Duodenal mucosa (tissue), 2 donors: ENCODE results near the gene NOS1AP.
A peak's percentile ranks its signal among the peaks of the same experiment; 100 is the strongest.

Experiments used
- H3K27ac ChIP-seq: one replicate; pipeline ENCODE4 v1.7.0; 2013; ENCODE audit warnings: low read depth, low read length
- H3K27me3 ChIP-seq, 2 donors: one replicate each; pipeline ENCODE4 v1.7.0; 2013; ENCODE audit warnings: low read length in 2 of 2, control low read depth in 1 of 2; ENCODE audit not compliant: insufficient read depth in 2 of 2, control insufficient read depth in 1 of 2
- H3K36me3 ChIP-seq, 2 donors: one replicate each; pipeline ENCODE4 v1.7.0; 2013; ENCODE audit warnings: low read length in 2 of 2, control low read depth in 1 of 2; ENCODE audit not compliant: insufficient read depth in 2 of 2, control insufficient read depth in 1 of 2
- H3K4me1 ChIP-seq, 2 donors: one replicate each; pipeline ENCODE4 v1.7.0; 2013; ENCODE audit warnings: low read length in 2 of 2, control low read depth in 1 of 2; ENCODE audit not compliant: insufficient read depth in 2 of 2, control insufficient read depth in 1 of 2
- H3K4me3 ChIP-seq, 2 donors: one replicate each; pipeline ENCODE4 v1.7.0; 2013; ENCODE audit warnings: low read length in 2 of 2, low read depth in 1 of 2
- H3K9ac ChIP-seq, 2 donors: one replicate each; pipeline ENCODE4 v1.7.0; 2013; ENCODE audit warnings: low read length in 2 of 2, low read depth in 1 of 2
- H3K9me3 ChIP-seq, 2 donors: one replicate each; pipeline ENCODE4 v1.7.0; 2013; ENCODE audit warnings: low read length in 2 of 2, control low read depth in 1 of 2; ENCODE audit not compliant: control insufficient read depth in 1 of 2

NOS1AP gene

GRCh38 chr1:162360237-162360873 lies 290.9 kb downstream of the NOS1AP start:
- Histone ChIP-seq H3K9me3 (no peaks in the 10 kb centered on the region), H3K9ac (no peak overlapping the region), H3K27ac (no peak overlapping the region), H3K4me3 (no peak overlapping the region), H3K36me3 (peaks cover 0 to 10% of the 10 kb centered on the region in 2 donors), H3K4me1 (no peaks in the 10 kb centered on the region), H3K27me3 (no peaks in the 10 kb centered on the region)

DNA sequence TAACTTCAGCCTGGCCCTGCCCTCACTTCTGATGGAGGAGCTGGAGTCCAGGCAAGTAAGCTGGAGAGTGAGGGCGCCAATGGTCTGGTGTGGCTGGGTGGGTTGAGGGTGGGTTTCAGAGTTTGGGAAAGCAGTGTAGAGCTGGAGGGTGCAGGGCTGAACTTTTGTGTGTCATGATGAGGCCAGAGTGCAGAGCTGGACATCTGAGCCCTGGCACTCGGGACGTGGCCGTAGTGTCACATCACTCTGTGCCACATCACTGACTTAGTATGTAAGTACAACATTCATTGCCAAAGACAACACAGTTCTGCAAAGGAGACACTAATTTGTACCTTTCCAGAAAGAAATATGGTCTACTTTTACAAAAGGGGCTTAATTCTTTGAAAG lies 291.4 kb downstream of the NOS1AP start:
- no peak overlapping the region for H3K9ac ChIP-seq
- H3K4me1 ChIP-seq = no peaks in the 10 kb centered on the region
- H3K27me3 ChIP-seq = no peaks in the 10 kb centered on the region
- H3K4me3 ChIP-seq = no peak overlapping the region
- H3K9me3 ChIP-seq = no peaks in the 10 kb centered on the region
- H3K27ac ChIP-seq = no peak overlapping the region
- peaks cover 0 to 8% of the 10 kb centered on the region in 2 donors for H3K36me3 ChIP-seq

GRCh38 chr1:162361349-162361748 lies 291.9 kb downstream of the NOS1AP start:
- Histone ChIP-seq H3K4me3 (no peak overlapping the region), H3K27me3 (no peaks in the 10 kb centered on the region), H3K9me3 (no peaks in the 10 kb centered on the region), H3K36me3 (peaks cover 0 to 8% of the 10 kb centered on the region in 2 donors), H3K27ac (no peak overlapping the region), H3K9ac (no peak overlapping the region), H3K4me1 (no peaks in the 10 kb centered on the region)

- Histone ChIP-seq H3K27ac (no peak overlapping the region), H3K4me1 (no peaks in the 10 kb centered on the region), H3K4me3 (no peak overlapping the region), H3K36me3 (peaks cover 0 to 13% of the 10 kb centered on the region in 2 donors), H3K9me3 (no peaks in the 10 kb centered on the region), H3K9ac (no peak overlapping the region), H3K27me3 (no peaks in the 10 kb centered on the region)
Measured at GRCh38 chr1:162363823-162364222, 294.3 kb downstream of the NOS1AP start.

GRCh38 chr1:162364498-162364897 lies 295.0 kb downstream of the NOS1AP start:
- Histone ChIP-seq H3K27me3 (no peaks in the 10 kb centered on the region), H3K4me1 (no peaks in the 10 kb centered on the region), H3K4me3 (no peak overlapping the region), H3K9me3 (no peaks in the 10 kb centered on the region), H3K36me3 (peaks cover 0 to 9% of the 10 kb centered on the region in 2 donors), H3K27ac (no peak overlapping the region), H3K9ac (no peak overlapping the region)

DNA sequence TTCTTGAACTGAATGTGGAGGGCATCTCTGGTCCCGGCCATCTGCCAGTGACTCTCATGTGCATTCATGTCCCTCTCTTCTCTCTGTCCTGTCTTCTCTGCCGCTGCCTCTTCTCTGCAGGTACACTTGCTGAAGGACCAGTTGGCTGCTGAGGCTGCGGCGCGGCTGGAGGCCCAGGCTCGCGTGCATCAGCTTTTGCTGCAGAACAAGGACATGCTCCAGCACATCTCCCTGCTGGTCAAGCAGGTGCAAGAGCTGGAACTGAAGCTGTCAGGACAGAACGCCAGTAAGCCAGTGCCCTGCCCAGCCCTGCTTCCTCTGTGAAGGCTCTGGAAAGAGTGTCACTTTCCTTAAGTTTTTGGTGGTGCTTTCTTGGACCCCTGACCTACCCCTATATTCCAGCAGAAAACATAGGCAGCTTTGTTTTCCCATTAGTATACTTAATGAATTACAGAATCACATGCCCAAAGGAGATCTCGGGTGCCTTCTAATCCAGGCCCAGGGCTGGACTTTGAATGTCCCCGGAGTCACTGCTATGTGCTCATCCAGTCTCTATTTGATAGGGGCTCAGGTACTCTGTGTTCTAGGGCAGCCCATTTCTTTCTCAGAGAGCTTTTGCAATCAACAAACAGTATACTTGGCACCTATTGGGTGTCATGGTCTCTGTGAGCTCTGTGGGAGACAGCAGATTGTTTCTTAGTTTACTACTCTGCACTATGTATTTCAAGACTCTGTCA lies 296.0 kb downstream of the NOS1AP start:
- Histone ChIP-seq H3K4me3 (no peak overlapping the region), H3K9ac (no peak overlapping the region), H3K27ac (no peak overlapping the region), H3K27me3 (no peaks in the 10 kb centered on the region), H3K36me3 (peaks cover 0 to 9% of the 10 kb centered on the region in 2 donors), H3K9me3 (no peaks in the 10 kb centered on the region), H3K4me1 (no peaks in the 10 kb centered on the region)

DNA sequence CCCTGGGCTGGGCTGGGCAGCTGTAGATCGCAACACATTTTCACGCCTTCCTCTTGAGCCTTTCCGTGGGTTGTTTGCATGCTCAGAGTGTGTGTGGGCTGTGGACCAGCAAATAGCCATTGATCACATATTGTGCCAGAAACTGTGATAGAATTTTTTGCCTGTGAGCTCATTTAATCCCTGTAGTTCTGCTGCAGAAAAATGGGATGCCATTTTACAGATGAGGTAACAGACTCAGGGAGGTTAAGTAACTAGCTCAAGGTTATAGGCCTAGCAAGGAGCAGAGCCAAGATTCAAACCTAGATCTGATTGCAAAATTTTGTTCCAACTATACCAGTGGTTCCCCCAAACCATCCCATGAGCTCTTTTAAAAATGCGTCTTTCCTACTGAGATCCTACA lies 296.7 kb downstream of the NOS1AP start:
- H3K4me3 ChIP-seq = no peak overlapping the region
- H3K27ac ChIP-seq = no peak overlapping the region
- H3K4me1 ChIP-seq = no peaks in the 10 kb centered on the region
- H3K9me3 ChIP-seq = no peaks in the 10 kb centered on the region
- H3K9ac ChIP-seq = no peak overlapping the region
- H3K36me3 ChIP-seq = peaks cover 0 to 9% of the 10 kb centered on the region in 2 donors
- no peaks in the 10 kb centered on the region for H3K27me3 ChIP-seq

DNA sequence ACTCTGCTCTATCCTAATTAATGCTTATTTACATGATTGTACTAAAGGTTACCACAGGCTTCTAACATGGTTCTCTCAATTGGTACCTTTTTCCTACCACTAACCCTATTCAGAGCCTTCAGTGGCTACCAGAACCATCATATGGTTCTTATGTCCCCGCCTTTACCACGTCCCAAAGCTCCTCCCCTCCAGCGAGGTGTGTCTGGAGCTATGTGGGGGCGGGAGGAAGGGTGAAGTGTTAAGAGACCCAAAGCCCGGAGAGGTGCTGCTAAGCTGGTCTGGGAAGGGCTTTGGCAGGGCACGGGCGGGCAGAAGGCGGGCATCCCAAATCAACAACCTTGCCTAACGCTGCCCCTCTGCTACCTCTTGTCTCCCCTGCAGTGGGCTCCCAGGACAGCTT lies 297.2 kb downstream of the NOS1AP start:
- no peaks in the 10 kb centered on the region for H3K9me3 ChIP-seq
- H3K4me1 ChIP-seq = peaks cover under 1 to 1% of the 10 kb centered on the region in 2 donors
- peak overlapping the region; percentile 4 to 59 for H3K4me3 ChIP-seq
- H3K9ac ChIP-seq = peak overlapping the region in 1 of 2 donors; percentile 57
- H3K36me3 ChIP-seq = peaks cover 0 to 9% of the 10 kb centered on the region in 2 donors
- H3K27ac ChIP-seq = no peak overlapping the region
- no peaks in the 10 kb centered on the region for H3K27me3 ChIP-seq

- Histone ChIP-seq H3K4me1 (peaks cover 5% of the 10 kb centered on the region in 2 donors), H3K27ac (no peak overlapping the region)
Measured at GRCh38 chr1:162367073-162367472, 297.6 kb downstream of the NOS1AP start.

DNA sequence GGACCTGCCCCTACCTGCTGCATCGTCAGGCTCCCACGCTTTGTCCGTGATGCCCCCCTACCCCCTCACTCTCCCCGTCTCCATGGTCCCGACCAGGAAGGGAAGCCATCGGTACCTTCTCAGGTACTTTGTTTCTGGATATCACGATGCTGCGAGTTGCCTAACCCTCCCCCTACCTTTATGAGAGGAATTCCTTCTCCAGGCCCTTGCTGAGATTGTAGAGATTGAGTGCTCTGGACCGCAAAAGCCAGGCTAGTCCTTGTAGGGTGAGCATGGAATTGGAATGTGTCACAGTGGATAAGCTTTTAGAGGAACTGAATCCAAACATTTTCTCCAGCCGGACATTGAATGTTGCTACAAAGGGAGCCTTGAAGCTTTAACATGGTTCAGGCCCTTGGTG lies 298.3 kb downstream of the NOS1AP start:
- H3K27me3 ChIP-seq = no peaks in the 10 kb centered on the region
- peaks cover 12% of the 10 kb centered on the region in 2 donors for H3K4me1 ChIP-seq
- H3K4me3 ChIP-seq = peak overlapping the region in 1 of 2 donors; percentile 59
- H3K9ac ChIP-seq = no peak overlapping the region
- H3K9me3 ChIP-seq = no peaks in the 10 kb centered on the region
- no peak overlapping the region for H3K27ac ChIP-seq
- peaks cover 0 to 9% of the 10 kb centered on the region in 2 donors for H3K36me3 ChIP-seq

More at GRCh38 chr1:162367073-162367472, 297.6 kb downstream of the NOS1AP start:
- Histone ChIP-seq H3K27me3 (no peaks in the 10 kb centered on the region), H3K9ac (peak overlapping the region in 1 of 2 donors; percentile 57), H3K4me3 (peak overlapping the region; percentile 4 to 59), H3K36me3 (peaks cover 0 to 9% of the 10 kb centered on the region in 2 donors), H3K9me3 (no peaks in the 10 kb centered on the region)
